ENCODE measurements around the gene GRM5.
"Not testable (repeated sequence)": the region's sequence is repeated elsewhere in the genome, so short reads cannot be mapped to it uniquely, and the experiment has no call there.

DNA sequence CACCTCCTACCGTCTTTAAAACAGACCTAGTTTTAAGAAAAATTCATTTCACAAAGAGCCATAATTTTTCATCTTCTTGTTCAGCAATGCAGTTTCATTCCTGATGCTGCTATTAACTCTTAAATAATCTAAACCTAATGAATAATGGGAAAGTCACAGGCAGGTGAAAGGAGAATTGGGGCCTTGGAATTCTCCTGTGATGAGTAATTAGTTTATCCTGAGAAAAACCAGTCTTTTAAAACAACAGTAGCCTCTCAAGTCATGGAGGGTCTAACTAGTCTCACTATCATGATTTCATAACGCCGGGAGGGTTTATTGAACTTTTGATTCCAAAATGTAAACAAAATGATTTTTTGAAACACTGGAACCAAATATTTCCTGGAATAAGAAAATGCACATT is 86.8 kb downstream of the GRM5 start:
- TF ChIP-seq, protein P1, sequence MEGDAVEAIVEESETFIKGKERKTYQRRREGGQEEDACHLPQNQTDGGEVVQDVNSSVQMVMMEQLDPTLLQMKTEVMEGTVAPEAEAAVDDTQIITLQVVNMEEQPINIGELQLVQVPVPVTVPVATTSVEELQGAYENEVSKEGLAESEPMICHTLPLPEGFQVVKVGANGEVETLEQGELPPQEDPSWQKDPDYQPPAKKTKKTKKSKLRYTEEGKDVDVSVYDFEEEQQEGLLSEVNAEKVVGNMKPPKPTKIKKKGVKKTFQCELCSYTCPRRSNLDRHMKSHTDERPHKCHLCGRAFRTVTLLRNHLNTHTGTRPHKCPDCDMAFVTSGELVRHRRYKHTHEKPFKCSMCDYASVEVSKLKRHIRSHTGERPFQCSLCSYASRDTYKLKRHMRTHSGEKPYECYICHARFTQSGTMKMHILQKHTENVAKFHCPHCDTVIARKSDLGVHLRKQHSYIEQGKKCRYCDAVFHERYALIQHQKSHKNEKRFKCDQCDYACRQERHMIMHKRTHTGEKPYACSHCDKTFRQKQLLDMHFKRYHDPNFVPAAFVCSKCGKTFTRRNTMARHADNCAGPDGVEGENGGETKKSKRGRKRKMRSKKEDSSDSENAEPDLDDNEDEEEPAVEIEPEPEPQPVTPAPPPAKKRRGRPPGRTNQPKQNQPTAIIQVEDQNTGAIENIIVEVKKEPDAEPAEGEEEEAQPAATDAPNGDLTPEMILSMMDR (IDR thresholded peaks at IDR 0.05), result not testable (repeated sequence)
- not testable (repeated sequence) for TF ChIP-seq POLR2AphosphoS5 (IDR thresholded peaks at IDR 0.05; ENCODE audit: low read depth, low read length)

Measured in Panc1 (cell line).